ENCODE measurements around the gene SH3BGRL2.

The SH3BGRL2 gene

GRCh38 chr6:79630883-79631692, at the start of gene SH3BGRL2:
Gene SH3BGRL2 (plus strand): TSS chr6:79631329. CDS start chr6:79631462, 133 bp downstream.
- DNase-seq, result no peak

- DNase-seq, result no peak
These were observed 46.8 kb upstream of the SH3BGRL2 start for GRCh38 chr6:79584332-79584731.

GRCh38 chr6:79586548-79586947, 44.6 kb upstream of the SH3BGRL2 start:
- DNase-seq, result no peak

GRCh38 chr6:79589701-79590100, 41.4 kb upstream of the SH3BGRL2 start:
- no peak for DNase-seq

GRCh38 chr6:79597155-79597554, 34.0 kb upstream of the SH3BGRL2 start:
- DNase-seq, result no peak

GRCh38 chr6:79598012-79598411, 33.1 kb upstream of the SH3BGRL2 start:
- no peak for DNase-seq

- DNase-seq, result no peak
These were observed 31.3 kb upstream of the SH3BGRL2 start for GRCh38 chr6:79599725-79600259.

GRCh38 chr6:79600313-79600712, 30.8 kb upstream of the SH3BGRL2 start:
- DNase-seq, result no peak

GRCh38 chr6:79600812-79601609, 30.1 kb upstream of the SH3BGRL2 start:
- no peak for DNase-seq

- DNase-seq, result no peak
These were observed 28.3 kb upstream of the SH3BGRL2 start for GRCh38 chr6:79602859-79603258.

GRCh38 chr6:79604583-79605037, 26.5 kb upstream of the SH3BGRL2 start:
- DNase-seq, result no peak

- DNase-seq, result no peak
These were observed 26.1 kb upstream of the SH3BGRL2 start for GRCh38 chr6:79605061-79605460.

GRCh38 chr6:79605968-79606764, 25.0 kb upstream of the SH3BGRL2 start:
- no peak for DNase-seq

- no peak for DNase-seq
These were observed 24.1 kb upstream of the SH3BGRL2 start for GRCh38 chr6:79607000-79607399.

GRCh38 chr6:79608334-79609224, 22.6 kb upstream of the SH3BGRL2 start:
- no peak for DNase-seq

GRCh38 chr6:79609225-79609595, 21.9 kb upstream of the SH3BGRL2 start:
- DNase-seq, result no peak

GRCh38 chr6:79610306-79611009, 20.7 kb upstream of the SH3BGRL2 start:
- DNase-seq, result no peak

- no peak for DNase-seq
These were observed 18.7 kb upstream of the SH3BGRL2 start for GRCh38 chr6:79612457-79612856.

GRCh38 chr6:79612918-79613317, 18.2 kb upstream of the SH3BGRL2 start:
- no peak for DNase-seq

- no peak for DNase-seq
These were observed 17.2 kb upstream of the SH3BGRL2 start for GRCh38 chr6:79613912-79614311.

All from activated CD4-positive, alpha-beta T cell treated with anti-CD3 and anti-CD28 coated beads, Interleukin-2, amount 50 U/mL, for 4 hours (primary cell).